ENCODE measurements around the gene RAB40C.

The RAB40C gene

DNA sequence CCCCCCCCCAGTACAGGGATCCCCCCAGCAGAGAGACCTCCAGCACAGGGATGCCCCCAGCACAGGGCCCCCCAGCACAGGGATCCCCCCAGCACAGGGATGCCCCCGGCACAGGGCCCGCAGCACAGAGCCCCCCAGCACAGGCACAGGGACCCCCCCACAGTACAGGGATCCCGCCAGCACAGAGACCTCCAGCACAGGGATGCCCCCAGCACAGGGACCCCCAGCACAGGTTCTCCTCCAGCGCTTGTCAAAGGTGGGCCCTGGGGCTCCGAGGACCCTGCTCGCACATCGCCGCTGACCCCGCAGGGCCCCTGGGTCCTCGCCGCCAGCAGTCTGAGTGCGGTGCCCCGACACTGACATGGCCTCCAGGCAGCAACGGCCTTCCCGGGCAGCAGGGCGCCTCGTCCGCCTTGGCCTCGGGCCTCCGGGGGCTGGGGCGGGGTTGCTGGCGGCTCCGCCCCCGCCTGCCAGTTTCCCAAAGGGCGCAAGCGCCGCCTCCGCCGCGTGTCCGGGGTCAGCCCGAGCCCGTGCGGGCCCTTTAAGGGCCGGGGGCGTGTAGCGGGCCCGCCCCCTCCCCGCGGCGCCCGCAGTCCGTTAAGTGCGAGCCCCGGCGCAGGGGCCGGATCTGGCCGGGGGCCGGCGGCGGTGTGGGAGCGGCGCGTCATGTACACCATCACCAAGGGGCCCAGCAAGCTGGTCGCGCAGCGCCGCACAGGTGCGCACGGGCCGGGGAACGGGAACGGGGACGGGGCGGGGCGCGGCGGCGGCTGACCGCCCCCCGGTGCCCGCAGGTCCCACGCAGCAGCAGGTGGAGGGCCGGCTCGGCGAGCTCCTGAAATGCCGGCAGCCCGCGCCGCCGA lies 51.7 kb downstream of the RAB40C start, which contains the start of gene MCRIP2:
Gene MCRIP2, plus strand, starts transcription at position 503 of the 863 bp plus-strand sequence. Its CDS starts 164 bp downstream, at position 667.
- DNase-seq (ENCODE audit: low read depth in 1 of 2, low spot score in 1 of 2) = peak; percentile 82 to 84

GRCh38 chr16:642189-643049 lies 52.6 kb downstream of the RAB40C start:
- TF ChIP-seq REST (IDR thresholded peaks at IDR 0.05; ENCODE audit: insufficient replicate concordance, low read depth) = peak; percentile 15
- TF ChIP-seq POLR2AphosphoS5 (IDR thresholded peaks at IDR 0.05; ENCODE audit: low read depth) = no peak
- no peak for TF ChIP-seq CTCF (IDR thresholded peaks at IDR 0.05; ENCODE audit: insufficient read depth, low read length)
- 0 out of 2 replicates have a peak, but pooled peaks have one; percentile 9 for TF ChIP-seq SPI1 (IDR thresholded peaks at IDR 0.05; ENCODE audit: borderline replicate concordance, low read depth)
- TF ChIP-seq GABPA (IDR thresholded peaks at IDR 0.05; ENCODE audit: low read depth) = no peak
- H3K27ac ChIP-seq (replicated peaks) = peak overlapping the region; percentile 93

More for the DNA sequence above, 51.7 kb downstream of the RAB40C start, which contains the start of gene MCRIP2:
- peak within 1 kb of the TSS; percentile 95 for H3K27ac ChIP-seq (replicated peaks)
- TF ChIP-seq GABPA (IDR thresholded peaks at IDR 0.05; ENCODE audit: low read depth) (no peak), POLR2AphosphoS5 (IDR thresholded peaks at IDR 0.05; ENCODE audit: low read depth) (peak; percentile 85)
- no peaks in the 10 kb centered on the region for H3K27me3 ChIP-seq (ENCODE audit: insufficient read depth, poor library complexity, severe bottlenecking)
- peak within 1 kb of the TSS; percentile 68 for H3K4me3 ChIP-seq (replicated peaks; ENCODE audit: insufficient read depth, low read length)

DNA sequence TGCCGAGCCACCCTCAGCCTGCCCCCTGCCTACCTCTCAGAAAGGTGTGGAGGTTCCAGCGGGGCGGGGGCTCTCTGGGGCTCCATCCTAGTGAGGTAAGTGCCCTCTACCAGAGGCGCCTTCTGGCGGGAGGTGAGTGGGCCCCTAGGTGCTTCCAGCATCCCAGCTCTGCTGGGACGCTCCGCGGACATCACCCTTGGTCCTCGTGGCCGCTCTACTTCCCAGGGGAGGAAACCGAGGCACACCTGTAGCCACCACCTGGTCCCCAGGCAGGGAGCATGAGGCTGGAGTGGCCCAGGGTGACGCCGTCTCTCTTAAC lies 53.1 kb downstream of the RAB40C start:
- H3K4me3 ChIP-seq (replicated peaks; ENCODE audit: insufficient read depth, low read length) = peak overlapping the region; percentile 68
- no peaks in the 10 kb centered on the region for H3K27me3 ChIP-seq (ENCODE audit: insufficient read depth, poor library complexity, severe bottlenecking)
- peak overlapping the region; percentile 93 for H3K27ac ChIP-seq (replicated peaks)
- TF ChIP-seq SPI1 (IDR thresholded peaks at IDR 0.05; ENCODE audit: borderline replicate concordance, low read depth) (no peak), POLR2AphosphoS5 (IDR thresholded peaks at IDR 0.05; ENCODE audit: low read depth) (no peak), REST (IDR thresholded peaks at IDR 0.05; ENCODE audit: insufficient replicate concordance, low read depth) (no peak), GABPA (IDR thresholded peaks at IDR 0.05; ENCODE audit: low read depth) (no peak), CTCF (IDR thresholded peaks at IDR 0.05; ENCODE audit: insufficient read depth, low read length) (no peak)
- DNase-seq (ENCODE audit: low read depth in 1 of 2, low spot score in 1 of 2) = no peak

More at GRCh38 chr16:642189-643049, 52.6 kb downstream of the RAB40C start:
- Histone ChIP-seq H3K27me3 (ENCODE audit: insufficient read depth, poor library complexity, severe bottlenecking) (no peaks in the 10 kb centered on the region), H3K4me3 (replicated peaks; ENCODE audit: insufficient read depth, low read length) (peak overlapping the region; percentile 68)
- DNase-seq (ENCODE audit: low read depth in 1 of 2, low spot score in 1 of 2) = peak; percentile 62 to 78

DNA sequence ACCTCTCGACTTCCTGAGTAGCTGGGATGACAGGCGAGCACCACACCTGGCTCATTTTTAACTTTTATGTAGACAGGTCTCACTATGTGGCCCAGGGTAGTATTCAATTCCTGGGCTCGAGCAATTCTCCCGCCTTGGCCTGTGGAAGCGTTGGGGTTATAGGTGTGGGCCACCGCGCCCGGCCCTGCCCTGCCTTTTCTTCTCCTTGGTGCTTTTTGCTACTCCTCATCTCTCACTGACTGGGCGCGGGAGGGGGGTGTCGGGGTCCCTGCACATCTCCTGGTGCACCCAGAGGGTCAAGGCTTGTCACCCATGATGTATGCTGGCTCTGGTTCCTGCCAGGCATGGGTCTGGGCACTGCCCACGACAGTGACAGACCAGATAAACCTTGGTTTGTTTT lies 54.7 kb downstream of the RAB40C start:
- no peaks in the 10 kb centered on the region for H3K27me3 ChIP-seq (ENCODE audit: insufficient read depth, poor library complexity, severe bottlenecking)
- no peak overlapping the region for H3K4me3 ChIP-seq (replicated peaks; ENCODE audit: insufficient read depth, low read length)
- no peak for DNase-seq (ENCODE audit: low read depth in 1 of 2, low spot score in 1 of 2)
- H3K27ac ChIP-seq (replicated peaks) = no peak overlapping the region
- TF ChIP-seq REST (IDR thresholded peaks at IDR 0.05; ENCODE audit: insufficient replicate concordance, low read depth) (no peak), SPI1 (IDR thresholded peaks at IDR 0.05; ENCODE audit: borderline replicate concordance, low read depth) (no peak), GABPA (IDR thresholded peaks at IDR 0.05; ENCODE audit: low read depth) (no peak), CTCF (IDR thresholded peaks at IDR 0.05; ENCODE audit: insufficient read depth, low read length) (no peak), POLR2AphosphoS5 (IDR thresholded peaks at IDR 0.05; ENCODE audit: low read depth) (no peak)

All from HL-60 (cell line).